Loucy (cell line): ENCODE results near the gene KCNH1.

Experiments
- H2AFZ ChIP-seq: fragments of 200-600 bp; sonication (generic); 2 replicates; pipeline ENCODE4 v1.6.0; 2016; ENCODE audit warnings: antibody characterized with exemption, mild to moderate bottlenecking, low read length, moderate library complexity
- H3F3A ChIP-seq: fragments of 200-600 bp; 2 replicates; pipeline ENCODE4 v1.6.0; 2016; ENCODE audit warnings: antibody characterized with exemption, low read depth, mild to moderate bottlenecking
- H3K27me3 ChIP-seq: fragments of 200-600 bp; sonication (generic); 2 replicates; pipeline ENCODE4 v1.6.1; 2014; ENCODE audit warnings: low read length, mild to moderate bottlenecking; ENCODE audit not compliant: insufficient read depth, poor library complexity, severe bottlenecking
- H3K36me3 ChIP-seq: fragments of 200-600 bp; sonication (generic); 2 replicates; pipeline ENCODE4 v1.6.1; 2016; ENCODE audit warnings: low read length; ENCODE audit not compliant: insufficient read depth
- H3K4me1 ChIP-seq: fragments of 200-600 bp; sonication (generic); 2 replicates; pipeline ENCODE4 v1.5.1; 2014; ENCODE audit warnings: low read length, mild to moderate bottlenecking; ENCODE audit not compliant: insufficient read depth, poor library complexity, severe bottlenecking
- H3K4me2 ChIP-seq: fragments of 200-600 bp; sonication (generic); 2 replicates; pipeline ENCODE4 v1.6.0; 2014; ENCODE audit warnings: antibody characterized with exemption, low read length, low read depth, mild to moderate bottlenecking; ENCODE audit not compliant: poor library complexity, severe bottlenecking
- H3K4me3 ChIP-seq: fragments of 200-600 bp; sonication (generic); 2 replicates; pipeline ENCODE4 v1.5.1; 2014; ENCODE audit warnings: low read length, mild to moderate bottlenecking, mixed read lengths; ENCODE audit not compliant: poor library complexity, severe bottlenecking
- H3K79me2 ChIP-seq: fragments of 200-600 bp; sonication (generic); 2 replicates; pipeline ENCODE4 v1.6.1; 2014; ENCODE audit warnings: low read length; ENCODE audit not compliant: insufficient read depth
- H3K9ac ChIP-seq: fragments of 200-600 bp; sonication (generic); 2 replicates; pipeline ENCODE4 v1.6.0; 2014; ENCODE audit warnings: mild to moderate bottlenecking, low read depth, low read length, moderate library complexity; ENCODE audit not compliant: poor library complexity, severe bottlenecking
- H3K9me2 ChIP-seq: fragments of 200-600 bp; sonication (generic); replicated peaks from 2 replicates; pipeline ENCODE4 v1.6.1; 2016; ENCODE audit warnings: low read depth, low read length, mixed read lengths
- H3K9me3 ChIP-seq: fragments of 200-600 bp; sonication (generic); 2 replicates; pipeline ENCODE4 v1.6.1; 2014; ENCODE audit warnings: mild to moderate bottlenecking, antibody characterized with exemption, low read length, low read depth; ENCODE audit not compliant: insufficient read depth
- H4K20me1 ChIP-seq: fragments of 200-600 bp; sonication (generic); 2 replicates; pipeline ENCODE4 v1.6.0; 2014; ENCODE audit warnings: antibody characterized with exemption, low read length, mild to moderate bottlenecking; ENCODE audit not compliant: insufficient read depth, poor library complexity, severe bottlenecking
- EZH2phosphoT487 ChIP-seq: fragments of 200-600 bp; IDR thresholded peaks from 2 replicates; pipeline ENCODE4 v1.6.1; 2018; ENCODE audit warnings: antibody characterized with exemption, mild to moderate bottlenecking, moderate library complexity, borderline replicate concordance
- TF ChIP-seq, protein P1 (sequence below): fragments of 200-600 bp; sonication (generic); conservative IDR thresholded peaks from 2 replicates; pipeline ENCODE4 v1.5.1; 2014; ENCODE audit warnings: mild to moderate bottlenecking, antibody characterized with exemption, low read length

KCNH1 gene

DNA sequence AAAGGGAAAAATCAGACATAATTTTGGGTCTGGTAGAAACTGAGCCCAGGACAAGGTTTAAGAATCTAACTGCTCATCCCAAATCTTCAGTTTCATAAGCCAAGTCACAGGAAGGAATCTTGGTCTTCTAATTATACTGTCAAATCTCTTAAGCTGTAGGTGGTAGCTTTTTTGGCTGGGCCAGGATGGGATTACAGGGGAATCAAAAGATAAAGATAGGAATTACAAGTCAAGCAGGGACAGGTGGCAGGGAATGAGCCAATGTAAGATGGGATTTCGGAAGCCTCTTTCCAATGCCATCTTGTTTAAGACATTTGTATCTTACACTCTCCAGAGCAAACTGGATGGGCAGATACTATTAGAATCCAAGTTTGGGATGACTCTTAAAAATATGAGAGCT lies 383.5 kb downstream of the KCNH1 start:
- Histone ChIP-seq H3K36me3 (no peaks in the 10 kb centered on the region), H3K27me3 (no peaks in the 10 kb centered on the region), H3K4me1 (peaks cover 6% of the 10 kb centered on the region), H3K4me2 (no peak overlapping the region), H3K9ac (no peak overlapping the region), H4K20me1 (no peaks in the 10 kb centered on the region), H2AFZ (no peak overlapping the region), H3F3A (no peaks in the 10 kb centered on the region), H3K79me2 (no peaks in the 10 kb centered on the region), H3K4me3 (no peak overlapping the region), H3K9me3 (no peaks in the 10 kb centered on the region), H3K9me2 (no peaks in the 10 kb centered on the region)
- TF ChIP-seq, protein P1, sequence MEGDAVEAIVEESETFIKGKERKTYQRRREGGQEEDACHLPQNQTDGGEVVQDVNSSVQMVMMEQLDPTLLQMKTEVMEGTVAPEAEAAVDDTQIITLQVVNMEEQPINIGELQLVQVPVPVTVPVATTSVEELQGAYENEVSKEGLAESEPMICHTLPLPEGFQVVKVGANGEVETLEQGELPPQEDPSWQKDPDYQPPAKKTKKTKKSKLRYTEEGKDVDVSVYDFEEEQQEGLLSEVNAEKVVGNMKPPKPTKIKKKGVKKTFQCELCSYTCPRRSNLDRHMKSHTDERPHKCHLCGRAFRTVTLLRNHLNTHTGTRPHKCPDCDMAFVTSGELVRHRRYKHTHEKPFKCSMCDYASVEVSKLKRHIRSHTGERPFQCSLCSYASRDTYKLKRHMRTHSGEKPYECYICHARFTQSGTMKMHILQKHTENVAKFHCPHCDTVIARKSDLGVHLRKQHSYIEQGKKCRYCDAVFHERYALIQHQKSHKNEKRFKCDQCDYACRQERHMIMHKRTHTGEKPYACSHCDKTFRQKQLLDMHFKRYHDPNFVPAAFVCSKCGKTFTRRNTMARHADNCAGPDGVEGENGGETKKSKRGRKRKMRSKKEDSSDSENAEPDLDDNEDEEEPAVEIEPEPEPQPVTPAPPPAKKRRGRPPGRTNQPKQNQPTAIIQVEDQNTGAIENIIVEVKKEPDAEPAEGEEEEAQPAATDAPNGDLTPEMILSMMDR, result no peak
- no peak for TF ChIP-seq EZH2phosphoT487

DNA sequence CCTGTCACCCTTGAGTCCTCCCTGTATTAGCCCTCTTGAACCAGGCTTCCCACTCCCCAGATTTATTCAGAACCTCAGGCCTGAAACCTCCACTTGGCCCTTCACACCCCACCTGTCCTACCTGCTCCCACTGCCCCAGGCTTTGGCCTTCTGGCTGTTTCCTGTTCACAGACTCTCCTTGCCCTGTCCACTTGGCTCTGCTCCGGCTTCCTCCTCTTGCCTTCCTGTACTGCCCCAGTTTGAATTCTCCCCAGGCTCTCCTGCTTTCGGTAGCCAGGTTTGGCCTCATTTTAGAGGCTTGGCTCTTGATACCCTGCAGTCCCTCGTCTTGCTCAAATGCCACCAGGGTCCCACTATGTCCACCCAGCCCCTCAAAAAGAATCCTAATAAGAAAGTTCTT lies 385.2 kb downstream of the KCNH1 start:
- Histone ChIP-seq H3K9ac (no peak overlapping the region), H3K9me3 (no peaks in the 10 kb centered on the region), H3K36me3 (no peaks in the 10 kb centered on the region), H4K20me1 (no peaks in the 10 kb centered on the region), H3F3A (no peaks in the 10 kb centered on the region), H3K4me3 (no peak overlapping the region), H2AFZ (no peak overlapping the region), H3K4me1 (no peaks in the 10 kb centered on the region), H3K4me2 (no peak overlapping the region), H3K79me2 (no peaks in the 10 kb centered on the region), H3K9me2 (no peaks in the 10 kb centered on the region), H3K27me3 (no peaks in the 10 kb centered on the region)
- TF ChIP-seq, protein P1, result no peak
- TF ChIP-seq EZH2phosphoT487, result no peak

DNA sequence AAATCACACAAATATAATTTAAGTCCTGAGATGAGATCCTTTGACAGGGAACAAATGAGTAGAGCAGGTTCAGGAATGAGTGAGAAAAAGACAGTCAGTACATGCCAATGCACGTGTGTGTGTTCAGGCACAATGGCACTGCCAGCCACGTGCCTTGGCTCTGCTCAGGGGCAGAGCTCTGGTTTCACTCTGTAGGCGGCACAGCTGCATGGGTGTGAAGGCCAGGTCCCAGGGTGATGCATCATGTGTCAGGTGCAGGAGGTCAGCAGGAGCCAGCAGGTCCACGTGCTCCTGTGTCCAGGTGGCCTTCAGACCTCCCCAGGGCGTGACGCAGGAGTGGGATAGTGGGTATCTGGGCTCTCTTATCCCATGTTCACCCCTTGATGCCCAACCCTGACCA lies 386.1 kb downstream of the KCNH1 start:
- no peak overlapping the region for H3K4me3 ChIP-seq
- H3K9me3 ChIP-seq, result no peaks in the 10 kb centered on the region
- no peaks in the 10 kb centered on the region for H3K4me1 ChIP-seq
- no peaks in the 10 kb centered on the region for H3K27me3 ChIP-seq
- no peak for TF ChIP-seq EZH2phosphoT487
- TF ChIP-seq, protein P1, result no peak
- no peak overlapping the region for H3K4me2 ChIP-seq
- no peaks in the 10 kb centered on the region for H3F3A ChIP-seq
- no peaks in the 10 kb centered on the region for H4K20me1 ChIP-seq
- no peaks in the 10 kb centered on the region for H3K36me3 ChIP-seq
- H3K9ac ChIP-seq, result no peak overlapping the region
- H3K9me2 ChIP-seq, result no peaks in the 10 kb centered on the region
- H2AFZ ChIP-seq, result no peak overlapping the region
- no peaks in the 10 kb centered on the region for H3K79me2 ChIP-seq
